Breast epithelium (tissue), 3 donors: Measurements from ENCODE around the gene PLAAT4.

Experiments used
- POLR2A ChIP-seq: fragments of 450-650 bp; IDR thresholded peaks from one replicate; pipeline ENCODE4 v1.6.1; 2016; ENCODE audit warnings: antibody characterized with exemption, mild to moderate bottlenecking, moderate library complexity
- TF ChIP-seq, protein P1 (sequence below), 3 donors: fragments of 450-650 bp; IDR thresholded peaks; one replicate each; pipeline ENCODE4 v1.5.1; 2016 to 2017; ENCODE audit warnings: antibody characterized with exemption in 3 of 3, mild to moderate bottlenecking in 3 of 3, moderate library complexity in 3 of 3

DNA sequence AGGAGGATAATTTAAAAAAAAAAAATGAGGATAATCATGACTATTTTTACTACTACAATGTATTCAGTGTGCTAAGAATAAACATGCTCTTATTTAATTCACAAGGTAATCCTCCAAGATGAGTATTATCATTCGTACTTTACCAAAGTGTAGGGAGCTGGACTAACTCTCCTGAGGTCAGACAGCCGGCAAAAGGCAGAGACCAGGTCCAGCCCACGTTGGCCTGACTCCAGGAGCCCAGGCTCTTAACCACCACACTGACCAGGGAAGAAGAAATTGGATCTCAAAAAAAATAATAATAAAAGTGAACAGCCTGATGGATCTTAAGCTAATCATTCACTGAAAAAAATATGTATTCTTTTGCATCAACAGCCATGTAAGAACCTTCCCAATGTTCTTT is 52.4 kb downstream of the PLAAT4 start:
- no peak for TF ChIP-seq POLR2A
- TF ChIP-seq, protein P1, sequence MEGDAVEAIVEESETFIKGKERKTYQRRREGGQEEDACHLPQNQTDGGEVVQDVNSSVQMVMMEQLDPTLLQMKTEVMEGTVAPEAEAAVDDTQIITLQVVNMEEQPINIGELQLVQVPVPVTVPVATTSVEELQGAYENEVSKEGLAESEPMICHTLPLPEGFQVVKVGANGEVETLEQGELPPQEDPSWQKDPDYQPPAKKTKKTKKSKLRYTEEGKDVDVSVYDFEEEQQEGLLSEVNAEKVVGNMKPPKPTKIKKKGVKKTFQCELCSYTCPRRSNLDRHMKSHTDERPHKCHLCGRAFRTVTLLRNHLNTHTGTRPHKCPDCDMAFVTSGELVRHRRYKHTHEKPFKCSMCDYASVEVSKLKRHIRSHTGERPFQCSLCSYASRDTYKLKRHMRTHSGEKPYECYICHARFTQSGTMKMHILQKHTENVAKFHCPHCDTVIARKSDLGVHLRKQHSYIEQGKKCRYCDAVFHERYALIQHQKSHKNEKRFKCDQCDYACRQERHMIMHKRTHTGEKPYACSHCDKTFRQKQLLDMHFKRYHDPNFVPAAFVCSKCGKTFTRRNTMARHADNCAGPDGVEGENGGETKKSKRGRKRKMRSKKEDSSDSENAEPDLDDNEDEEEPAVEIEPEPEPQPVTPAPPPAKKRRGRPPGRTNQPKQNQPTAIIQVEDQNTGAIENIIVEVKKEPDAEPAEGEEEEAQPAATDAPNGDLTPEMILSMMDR (IDR thresholded peaks at IDR 0.05) = no peak
